Nephron progenitor cell (in vitro differentiated cells): Measurements from ENCODE around the gene TGFB1I1.
A peak's percentile ranks its signal among the peaks of the same experiment; 100 is the strongest.

Experiments used
- DNase-seq: peaks from one replicate; pipeline ENCODE4 v3.0.0; 2021
- H3K27ac Mint-ChIP-seq: 2 replicates; pipeline ENCODE4 v1.8.0; 2021; ENCODE audit warnings: mild to moderate bottlenecking, moderate library complexity, mixed read lengths
- H3K27me3 Mint-ChIP-seq: 2 replicates; pipeline ENCODE4 v1.8.0; 2021; ENCODE audit warnings: mild to moderate bottlenecking, low read depth, mixed read lengths; ENCODE audit not compliant: poor library complexity
- H3K36me3 Mint-ChIP-seq: 2 replicates; pipeline ENCODE4 v1.8.0; 2021; ENCODE audit warnings: low read depth, mixed read lengths
- H3K4me1 Mint-ChIP-seq: 2 replicates; pipeline ENCODE4 v1.8.0; 2021; ENCODE audit warnings: mixed read lengths
- H3K4me3 Mint-ChIP-seq: 2 replicates; pipeline ENCODE4 v1.8.0; 2021; ENCODE audit warnings: mild to moderate bottlenecking, moderate library complexity, mixed read lengths
- H3K9me3 Mint-ChIP-seq: 2 replicates; pipeline ENCODE4 v1.8.0; 2021; ENCODE audit warnings: mild to moderate bottlenecking, moderate library complexity, mixed read lengths
- CTCF ChIP-seq: fragments of 200-600 bp; sonication (generic); IDR thresholded peaks from 2 replicates; pipeline ENCODE4 v1.5.0; 2021; ENCODE audit warnings: antibody characterized with exemption

The TGFB1I1 gene

DNA sequence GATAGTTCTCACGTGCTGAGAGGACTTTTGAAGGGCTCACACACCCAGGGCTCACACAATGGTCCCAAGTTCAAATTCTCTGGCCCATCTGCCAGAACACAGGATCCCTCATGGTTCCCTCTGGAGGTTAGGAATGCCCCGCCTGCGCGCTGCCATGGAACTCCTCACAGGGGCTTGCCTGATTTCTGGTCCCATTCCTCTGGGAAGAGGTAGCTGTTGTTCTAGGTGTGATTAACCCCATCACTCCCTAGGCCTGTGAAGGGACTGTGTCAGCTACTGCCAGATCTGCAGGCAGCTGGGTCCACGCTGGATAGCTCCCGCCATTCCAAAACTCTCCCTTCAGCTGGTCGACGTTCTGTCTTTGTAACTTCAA lies 15.0 kb upstream of the TGFB1I1 start:
- H3K4me1 Mint-ChIP-seq: peaks cover 73% of the 10 kb centered on the region
- H3K9me3 Mint-ChIP-seq: no peaks in the 10 kb centered on the region
- no peaks in the 10 kb centered on the region for H3K27me3 Mint-ChIP-seq
- H3K4me3 Mint-ChIP-seq: peak overlapping the region; percentile 30
- TF ChIP-seq CTCF: no peak
- no peaks in the 10 kb centered on the region for H3K36me3 Mint-ChIP-seq
- no peak overlapping the region for H3K27ac Mint-ChIP-seq
- no peak for DNase-seq

- DNase-seq: peak; percentile 57
- peak overlapping the region; percentile 89 for H3K4me3 Mint-ChIP-seq
- H3K27me3 Mint-ChIP-seq: no peaks in the 10 kb centered on the region
These were observed 13.7 kb upstream of the TGFB1I1 start for GRCh38 chr16:31458073-31458843.

DNA sequence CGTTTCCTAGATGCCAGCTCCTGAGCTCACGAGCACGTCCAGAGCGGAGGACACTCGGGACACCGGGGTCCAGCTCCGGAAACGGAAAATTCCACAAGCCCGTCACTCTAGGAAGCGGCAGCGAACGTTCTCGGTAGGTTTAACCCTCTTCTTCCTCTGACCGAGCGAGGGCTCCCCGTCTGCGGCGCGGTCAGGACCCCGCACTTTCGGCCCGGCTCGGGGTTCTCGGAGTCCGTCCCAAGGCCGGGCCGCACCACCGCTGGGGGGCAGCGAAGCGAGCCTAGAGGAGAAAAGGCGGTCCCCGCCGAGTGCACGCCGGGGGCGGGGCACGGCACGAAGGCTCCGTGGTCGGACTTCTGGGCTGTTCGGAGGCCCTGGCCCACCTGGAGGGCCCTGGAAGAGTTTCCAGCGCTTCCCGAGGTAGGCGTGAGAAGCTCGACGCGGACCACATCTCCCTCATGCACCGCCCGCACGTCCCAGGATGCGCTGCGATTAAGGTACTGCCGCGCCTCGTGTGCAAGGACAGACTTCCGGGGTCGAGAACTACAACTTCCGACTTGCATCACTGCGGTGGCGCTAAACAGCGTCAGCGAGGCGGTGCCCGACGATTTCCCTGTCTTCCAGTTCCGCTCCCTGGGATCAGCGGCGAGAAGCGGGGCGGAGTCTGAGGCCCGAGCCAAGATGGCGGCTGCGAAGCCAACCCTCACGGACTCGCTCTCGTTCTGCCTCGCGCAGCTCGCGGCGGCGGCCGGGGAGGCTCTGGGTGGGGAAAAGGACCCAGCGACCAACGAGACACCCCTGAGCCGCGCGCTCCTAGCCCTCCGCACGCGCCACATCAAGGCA lies 12.9 kb upstream of the TGFB1I1 start, which contains the start of gene ARMC5:
Gene ARMC5, plus strand, starts transcription at position 658 of the 843 bp plus-strand sequence. Its CDS starts 24 bp downstream, at position 682.
- Mint-ChIP-seq H3K36me3 (peaks cover 6% of the 10 kb centered on the region), H3K27ac (peak within 1 kb of the TSS; percentile 98)
- TF ChIP-seq CTCF: no peak

More at GRCh38 chr16:31458073-31458843, 13.7 kb upstream of the TGFB1I1 start:
- peak; percentile 1 for TF ChIP-seq CTCF
- Mint-ChIP-seq H3K36me3 (no peaks in the 10 kb centered on the region), H3K27ac (peak overlapping the region; percentile 97), H3K4me1 (peaks cover 61% of the 10 kb centered on the region), H3K9me3 (no peaks in the 10 kb centered on the region)

GRCh38 chr16:31459687-31460581 lies 12.0 kb upstream of the TGFB1I1 start:
- Mint-ChIP-seq H3K36me3 (peaks cover 8% of the 10 kb centered on the region), H3K9me3 (no peaks in the 10 kb centered on the region), H3K4me3 (peak overlapping the region; percentile 89), H3K27ac (peak overlapping the region; percentile 98), H3K27me3 (no peaks in the 10 kb centered on the region), H3K4me1 (peaks cover 45% of the 10 kb centered on the region)
- DNase-seq: peak; percentile 100
- TF ChIP-seq CTCF: no peak

More for the DNA sequence above, 12.9 kb upstream of the TGFB1I1 start, which contains the start of gene ARMC5:
- Mint-ChIP-seq H3K9me3 (no peaks in the 10 kb centered on the region), H3K4me1 (peaks cover 53% of the 10 kb centered on the region), H3K27me3 (no peaks in the 10 kb centered on the region), H3K4me3 (peak within 1 kb of the TSS; percentile 89)
- DNase-seq: peak; percentile 95

GRCh38 chr16:31460582-31461002 lies 11.4 kb upstream of the TGFB1I1 start:
- Mint-ChIP-seq H3K4me3 (peak overlapping the region; percentile 89), H3K27ac (peak overlapping the region; percentile 97), H3K9me3 (no peaks in the 10 kb centered on the region), H3K36me3 (peaks cover 14% of the 10 kb centered on the region), H3K27me3 (no peaks in the 10 kb centered on the region), H3K4me1 (peaks cover 38% of the 10 kb centered on the region)
- DNase-seq: no peak
- peak; percentile 59 for TF ChIP-seq CTCF
